ENCODE results near the gene BAHCC1. TPM values are rescaled to one million over a fixed set of nuclear protein-coding genes. Genes with fewer than 3 reads are reported as not detected.

BAHCC1 gene
- total and polyA plus RNA-seq, 2 of the 8 experiments (the other 6 are each of a cell fraction or from before 2014, with no cell fraction given): 0.26 to 0.58 TPM

DNA sequence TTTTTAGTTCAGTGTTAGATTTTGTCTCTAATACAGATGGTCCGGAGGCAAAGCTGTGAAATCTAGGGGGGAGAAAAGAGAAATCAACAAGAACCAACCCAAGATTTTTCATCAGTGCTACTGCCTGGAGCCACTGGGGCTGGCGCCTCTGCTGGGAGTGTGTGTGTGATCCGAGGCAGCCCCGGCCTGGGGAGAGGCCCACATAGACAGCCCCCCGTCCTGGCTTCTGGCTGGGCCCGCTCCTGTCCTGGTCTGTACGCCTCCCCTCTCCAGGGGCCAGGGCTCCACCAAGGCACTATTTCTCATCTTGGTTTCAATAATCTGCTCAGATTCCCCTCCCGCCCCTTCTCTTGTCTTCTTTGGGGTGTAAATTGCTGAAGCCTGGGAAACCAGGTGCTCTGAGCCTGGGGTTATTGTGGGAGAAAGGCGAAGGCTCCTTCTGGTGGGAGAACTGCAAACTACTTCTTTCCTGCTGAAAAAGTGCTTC lies 7.8 kb downstream of the BAHCC1 start:
- Histone ChIP-seq H3K27me3 (replicated peaks in 1 of 4; ENCODE audit: control insufficient read depth in 3 of 4, extremely low read depth in 1 of 4, insufficient read depth in 3 of 4, low read length in 3 of 4) (peaks cover 30 to 53% (median 46%) of the 10 kb centered on the region in 4 experiments), H3K27ac (ENCODE audit: low read depth, low read length) (no peak overlapping the region), H2AK5ac (ENCODE audit: low read depth, low read length) (no peak overlapping the region), H3K4me3 (ENCODE audit: extremely low read depth in 1 of 4, insufficient read depth in 2 of 4, low read depth in 3 of 4, low read length in 4 of 4) (peak overlapping the region in 1 of 4 experiments; percentile 34; a peak in 1 of 8 replicates), H2AFZ (ENCODE audit: low read length) (no peak overlapping the region), H3K23me2 (ENCODE audit: low read depth, low read length) (peaks cover 12% of the 10 kb centered on the region; the same call in 1 of the 2 replicates), H4K91ac (replicated peaks; ENCODE audit: insufficient read length, low read length) (no peak overlapping the region), H4K8ac (ENCODE audit: extremely low read depth, insufficient read depth, low read length) (no peak overlapping the region), H2BK120ac (replicated peaks; ENCODE audit: low read depth, low read length) (no peak overlapping the region), H3K14ac (ENCODE audit: insufficient read length) (no peak overlapping the region), H2BK5ac (ENCODE audit: low read depth, low read length) (no peak overlapping the region), H4K20me1 (replicated peaks in 1 of 2; ENCODE audit: control insufficient read depth in 1 of 2, insufficient read depth in 2 of 2, low read length in 2 of 2) (no peaks in the 10 kb centered on the region), H3K79me2 (ENCODE audit: control insufficient read depth in 1 of 2, insufficient read depth in 2 of 2, low read length in 2 of 2) (no peaks in the 10 kb centered on the region), H2BK20ac (ENCODE audit: low read length) (no peak overlapping the region), H3K18ac (ENCODE audit: extremely low read depth, low read length) (peak overlapping the region; percentile 32; the same call in 1 of the 2 replicates), H3K4me1 (replicated peaks in 1 of 4; ENCODE audit: control insufficient read depth in 3 of 4, insufficient read depth in 4 of 4, low read length in 3 of 4) (peaks cover 8 to 39% (median 24%) of the 10 kb centered on the region in 4 experiments), H2BK12ac (ENCODE audit: low read depth, low read length) (no peak overlapping the region), H2BK15ac (ENCODE audit: low read length) (no peak overlapping the region), H4K5ac (ENCODE audit: insufficient read length, low read depth, low read length) (no peak overlapping the region), H3K9me3 (ENCODE audit: insufficient read depth in 2 of 2, low read depth in 1 of 2, low read length in 1 of 2) (no peaks in the 10 kb centered on the region), H3K79me1 (ENCODE audit: low read depth, low read length) (no peaks in the 10 kb centered on the region), H3K4me2 (ENCODE audit: insufficient read depth in 1 of 2, low read depth in 2 of 2, low read length in 2 of 2) (peak overlapping the region; percentile 15 to 49; a peak in 2 of 4 replicates), H3K36me3 (ENCODE audit: control insufficient read depth in 2 of 4, insufficient read depth in 4 of 4, low read length in 3 of 4) (no peaks in the 10 kb centered on the region; a peak in 1 of 8 replicates), H3K56ac (replicated peaks; ENCODE audit: insufficient read length, low read depth, low read length) (no peak overlapping the region), H3K4ac (replicated peaks; ENCODE audit: insufficient read length, low read depth, low read length) (no peak overlapping the region), H3K23ac (ENCODE audit: insufficient read length) (no peak overlapping the region), H3K9ac (replicated peaks in 1 of 4; ENCODE audit: extremely low read depth in 1 of 4, low read depth in 3 of 4, low read length in 3 of 4) (no peak overlapping the region)
- TF ChIP-seq NANOG (IDR thresholded peaks at IDR 0.05; ENCODE audit: insufficient read depth, low read depth, low read length, poor library complexity, severe bottlenecking): no peak
- peak; percentile 46 to 59 for TF ChIP-seq RAD21 (IDR thresholded peaks at IDR 0.05 in 1 of 2, conservative IDR thresholded peaks at IDR 0.05 in 1 of 2; ENCODE audit: low read depth in 2 of 2, low read length in 2 of 2)
- TF ChIP-seq, protein P1, sequence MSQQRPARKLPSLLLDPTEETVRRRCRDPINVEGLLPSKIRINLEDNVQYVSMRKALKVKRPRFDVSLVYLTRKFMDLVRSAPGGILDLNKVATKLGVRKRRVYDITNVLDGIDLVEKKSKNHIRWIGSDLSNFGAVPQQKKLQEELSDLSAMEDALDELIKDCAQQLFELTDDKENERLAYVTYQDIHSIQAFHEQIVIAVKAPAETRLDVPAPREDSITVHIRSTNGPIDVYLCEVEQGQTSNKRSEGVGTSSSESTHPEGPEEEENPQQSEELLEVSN (IDR thresholded peaks at IDR 0.05): peak; percentile 57; the same call in 1 of the 2 replicates
- TF ChIP-seq EZH2 (IDR thresholded peaks at IDR 0.05; ENCODE audit: low read depth, low read length, severe bottlenecking): no peak
- TF ChIP-seq FOSL1 (IDR thresholded peaks at IDR 0.05; ENCODE audit: insufficient read depth, low read depth, low read length): no peak
- TF ChIP-seq, protein P2, sequence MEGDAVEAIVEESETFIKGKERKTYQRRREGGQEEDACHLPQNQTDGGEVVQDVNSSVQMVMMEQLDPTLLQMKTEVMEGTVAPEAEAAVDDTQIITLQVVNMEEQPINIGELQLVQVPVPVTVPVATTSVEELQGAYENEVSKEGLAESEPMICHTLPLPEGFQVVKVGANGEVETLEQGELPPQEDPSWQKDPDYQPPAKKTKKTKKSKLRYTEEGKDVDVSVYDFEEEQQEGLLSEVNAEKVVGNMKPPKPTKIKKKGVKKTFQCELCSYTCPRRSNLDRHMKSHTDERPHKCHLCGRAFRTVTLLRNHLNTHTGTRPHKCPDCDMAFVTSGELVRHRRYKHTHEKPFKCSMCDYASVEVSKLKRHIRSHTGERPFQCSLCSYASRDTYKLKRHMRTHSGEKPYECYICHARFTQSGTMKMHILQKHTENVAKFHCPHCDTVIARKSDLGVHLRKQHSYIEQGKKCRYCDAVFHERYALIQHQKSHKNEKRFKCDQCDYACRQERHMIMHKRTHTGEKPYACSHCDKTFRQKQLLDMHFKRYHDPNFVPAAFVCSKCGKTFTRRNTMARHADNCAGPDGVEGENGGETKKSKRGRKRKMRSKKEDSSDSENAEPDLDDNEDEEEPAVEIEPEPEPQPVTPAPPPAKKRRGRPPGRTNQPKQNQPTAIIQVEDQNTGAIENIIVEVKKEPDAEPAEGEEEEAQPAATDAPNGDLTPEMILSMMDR (IDR thresholded peaks at IDR 0.05; ENCODE audit: control extremely low read depth in 1 of 3, insufficient read depth in 1 of 3, low read depth in 1 of 3, low read length in 3 of 3): peak; percentile 3 to 48 (median 25)
- TF ChIP-seq TCF12 (IDR thresholded peaks at IDR 0.05; ENCODE audit: low read depth, low read length): 0 out of 2 replicates have a peak, but pooled peaks have one; percentile 17
- CTCF ChIA-PET (ENCODE audit: partially characterized antibody): interaction anchor here (0.7 to 10.7 kb wide), 13 partner anchors 8 to 120 kb away, joined by 3 to 89 read pairs (median 4); partner anchors contain the start of gene BAHCC1
- DNase-seq (ENCODE audit: low read depth in 1 of 2, low spot score in 2 of 2): no peak
- POLR2A ChIA-PET (ENCODE audit: partially characterized antibody): interaction anchor here (0.8 to 3.0 kb wide), 4 partner anchors 8 to 150 kb away, joined by 3 to 18 read pairs (median 6); partner anchors contain the start of genes BAHCC1 and SLC38A10
- no peak for FAIRE-seq
- 22% methylated on average over 9 of the region's 9 CpGs; no CpG with 5 or more reads in 1 of the 2 experiments for WGBS, 2 experiments (ENCODE audit: extremely low coverage in 1 of 2, insufficient coverage in 1 of 2, insufficient read length in 1 of 2, insufficient replicate concordance in 2 of 2, low coverage in 1 of 2, low lambda C conversion rate in 2 of 2, missing lambda C conversion rate in 1 of 2)

All from H1 (cell line).